RWPE2 (cell line): ENCODE measurements around the gene GNAO1.

Source experiments
- ATAC-seq: fragments of 200-7000 bp; cut with Tn5 transposase; 3 replicates; pipeline ENCODE4 v1.9.1; 2021; ENCODE audit warnings: low read depth
- DNase-seq: peaks from one replicate; pipeline ENCODE4 v3.0.0-alpha.2; 2020; ENCODE audit warnings: low spot score
- H3K27ac ChIP-seq: fragments of 450-650 bp; 2 replicates; pipeline ENCODE4 v1.5.1; 2017; ENCODE audit warnings: mild to moderate bottlenecking; ENCODE audit not compliant: poor library complexity, severe bottlenecking
- H3K27me3 ChIP-seq: fragments of 250-450 bp; sonication (Bioruptor Pico); 2 replicates; pipeline ENCODE4 v1.5.1; 2021; ENCODE audit warnings: mild to moderate bottlenecking, moderate library complexity; ENCODE audit not compliant: insufficient read depth, poor library complexity, severe bottlenecking
- H3K36me3 ChIP-seq: fragments of 250-450 bp; sonication (Bioruptor Pico); 2 replicates; pipeline ENCODE4 v1.5.1; 2020; ENCODE audit warnings: low read depth, mild to moderate bottlenecking, moderate library complexity
- H3K4me1 ChIP-seq: fragments of 250-450 bp; sonication (Bioruptor Pico); 2 replicates; pipeline ENCODE4 v1.5.1; 2021; ENCODE audit warnings: mild to moderate bottlenecking, moderate library complexity; ENCODE audit not compliant: insufficient read depth, poor library complexity, severe bottlenecking
- H3K4me3 ChIP-seq: fragments of 250-450 bp; sonication (Bioruptor Pico); 2 replicates; pipeline ENCODE4 v1.5.1; 2021; ENCODE audit warnings: mild to moderate bottlenecking, moderate library complexity; ENCODE audit not compliant: severe bottlenecking
- H3K9me3 ChIP-seq: fragments of 250-450 bp; sonication (Bioruptor Pico); 2 replicates; pipeline ENCODE4 v1.5.1; 2021; ENCODE audit warnings: mild to moderate bottlenecking, moderate library complexity; ENCODE audit not compliant: severe bottlenecking
- TF ChIP-seq, protein P1 (sequence below): fragments of 450-650 bp; IDR thresholded peaks from one replicate; pipeline ENCODE4 v1.5.1; 2017; ENCODE audit warnings: mild to moderate bottlenecking, moderate library complexity; ENCODE audit not compliant: poor library complexity, severe bottlenecking

Gene GNAO1

DNA sequence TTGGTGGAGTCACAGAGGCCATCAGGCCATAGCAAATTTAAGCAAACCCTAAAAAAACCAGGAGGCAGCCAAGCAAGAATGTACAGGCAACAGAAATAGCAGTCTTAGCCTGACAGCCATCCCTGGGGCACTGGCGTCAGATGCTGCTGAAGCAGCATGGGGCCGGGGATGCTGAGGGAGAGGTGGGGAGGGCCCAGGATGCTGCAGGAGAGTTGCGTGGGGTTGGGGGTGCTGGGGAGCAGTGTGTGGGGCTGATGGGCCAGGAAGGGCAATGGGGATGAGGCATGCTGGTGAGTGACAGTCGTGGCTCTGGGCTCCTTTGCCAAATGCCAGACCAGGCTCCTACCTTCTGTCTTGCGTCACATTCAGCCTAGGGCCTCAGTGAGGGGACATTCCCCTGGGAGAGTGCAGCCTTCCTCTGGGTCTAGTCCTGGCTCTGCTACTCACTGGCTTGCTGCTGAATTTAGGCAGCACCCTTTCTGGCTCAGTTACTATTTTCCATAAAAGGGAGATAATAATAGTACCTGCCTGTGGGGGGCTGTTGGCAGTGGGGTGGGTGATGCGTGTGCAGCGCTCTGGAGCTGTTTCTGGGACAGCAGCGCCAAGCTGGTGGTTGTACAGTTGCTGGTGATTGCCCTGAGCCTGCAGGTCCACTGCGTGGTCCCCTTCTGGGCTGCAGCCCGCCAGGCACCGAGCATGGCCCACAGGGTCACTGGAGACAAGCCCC, 146.0 kb downstream of the GNAO1 start:
- ATAC-seq, result no peak
- TF ChIP-seq, protein P1, sequence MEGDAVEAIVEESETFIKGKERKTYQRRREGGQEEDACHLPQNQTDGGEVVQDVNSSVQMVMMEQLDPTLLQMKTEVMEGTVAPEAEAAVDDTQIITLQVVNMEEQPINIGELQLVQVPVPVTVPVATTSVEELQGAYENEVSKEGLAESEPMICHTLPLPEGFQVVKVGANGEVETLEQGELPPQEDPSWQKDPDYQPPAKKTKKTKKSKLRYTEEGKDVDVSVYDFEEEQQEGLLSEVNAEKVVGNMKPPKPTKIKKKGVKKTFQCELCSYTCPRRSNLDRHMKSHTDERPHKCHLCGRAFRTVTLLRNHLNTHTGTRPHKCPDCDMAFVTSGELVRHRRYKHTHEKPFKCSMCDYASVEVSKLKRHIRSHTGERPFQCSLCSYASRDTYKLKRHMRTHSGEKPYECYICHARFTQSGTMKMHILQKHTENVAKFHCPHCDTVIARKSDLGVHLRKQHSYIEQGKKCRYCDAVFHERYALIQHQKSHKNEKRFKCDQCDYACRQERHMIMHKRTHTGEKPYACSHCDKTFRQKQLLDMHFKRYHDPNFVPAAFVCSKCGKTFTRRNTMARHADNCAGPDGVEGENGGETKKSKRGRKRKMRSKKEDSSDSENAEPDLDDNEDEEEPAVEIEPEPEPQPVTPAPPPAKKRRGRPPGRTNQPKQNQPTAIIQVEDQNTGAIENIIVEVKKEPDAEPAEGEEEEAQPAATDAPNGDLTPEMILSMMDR, result no peak
- Histone ChIP-seq H3K27me3 (no peaks in the 10 kb centered on the region), H3K9me3 (no peaks in the 10 kb centered on the region), H3K36me3 (no peaks in the 10 kb centered on the region), H3K4me1 (peaks cover 12% of the 10 kb centered on the region), H3K27ac (no peak overlapping the region), H3K4me3 (no peak overlapping the region)
- DNase-seq, result no peak

DNA sequence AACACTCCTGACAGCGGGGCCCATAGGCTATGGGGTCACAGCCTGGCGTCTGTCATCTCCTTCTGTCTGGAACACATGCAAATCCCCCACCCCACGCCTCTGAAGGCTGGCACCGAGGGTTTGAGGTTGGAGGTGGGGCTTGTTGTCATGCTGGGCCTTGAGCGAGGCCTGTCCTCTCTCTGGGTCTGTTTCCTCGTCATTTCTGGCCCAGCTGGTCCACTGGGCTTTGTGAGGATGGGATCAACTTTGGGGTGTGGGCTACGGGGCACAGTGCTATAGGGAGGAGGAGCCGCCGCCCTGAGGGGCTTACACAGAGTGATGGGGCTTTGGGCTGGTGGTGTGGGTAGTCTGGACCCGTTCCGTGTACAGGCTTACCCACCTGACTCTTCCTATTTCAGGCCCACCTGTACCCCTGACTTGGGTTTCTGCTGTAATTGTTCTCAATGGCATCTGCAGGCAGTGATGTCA, 146.6 kb downstream of the GNAO1 start:
- Histone ChIP-seq H3K4me3 (no peak overlapping the region), H3K27ac (no peak overlapping the region), H3K27me3 (no peaks in the 10 kb centered on the region), H3K4me1 (peaks cover 12% of the 10 kb centered on the region), H3K9me3 (no peaks in the 10 kb centered on the region), H3K36me3 (no peaks in the 10 kb centered on the region)
- TF ChIP-seq, protein P1, result no peak
- no peak for DNase-seq
- ATAC-seq, result no peak

DNA sequence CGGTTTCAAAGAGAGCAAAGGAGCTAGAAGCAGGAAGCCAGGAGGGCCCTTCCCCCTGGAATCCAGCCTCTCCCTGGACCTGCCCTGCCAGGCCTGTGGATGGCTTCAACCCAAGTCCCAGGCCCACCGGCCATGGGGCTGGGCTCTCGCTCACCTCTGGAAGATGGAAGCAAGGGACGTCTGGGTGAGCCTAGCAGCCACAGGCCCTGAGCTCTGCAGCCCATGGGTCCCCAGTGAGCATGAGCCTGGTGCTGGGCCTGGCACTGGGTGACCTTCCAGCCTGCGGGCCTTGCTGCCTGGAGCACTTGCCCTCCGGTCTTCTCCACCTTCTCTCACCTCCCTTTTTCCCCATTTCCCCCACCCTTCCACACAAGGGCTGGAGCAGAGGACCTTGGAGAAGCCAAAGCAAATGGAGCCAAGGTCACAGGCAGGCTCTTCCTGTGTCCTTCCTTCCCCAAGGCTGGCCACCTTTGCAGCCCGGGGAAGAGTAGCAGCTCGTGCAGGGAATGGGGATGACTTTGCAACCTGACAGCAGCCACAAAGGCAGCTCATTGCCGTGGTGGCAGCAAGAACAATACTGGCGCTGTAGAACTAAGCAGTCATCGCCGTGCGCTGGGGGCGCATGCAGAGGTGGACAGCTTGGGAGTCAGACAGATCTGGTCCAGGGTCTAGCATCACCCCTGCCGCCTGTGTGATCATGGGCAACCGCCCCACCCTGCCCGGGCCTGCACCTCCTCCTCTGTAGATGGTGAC, 147.5 kb downstream of the GNAO1 start:
- ATAC-seq (no peak), DNase-seq (no peak)
- Histone ChIP-seq H3K36me3 (no peaks in the 10 kb centered on the region), H3K4me1 (peaks cover 12% of the 10 kb centered on the region), H3K27me3 (no peaks in the 10 kb centered on the region), H3K4me3 (no peak overlapping the region), H3K9me3 (no peaks in the 10 kb centered on the region), H3K27ac (no peak overlapping the region)
- TF ChIP-seq, protein P1, result no peak

DNA sequence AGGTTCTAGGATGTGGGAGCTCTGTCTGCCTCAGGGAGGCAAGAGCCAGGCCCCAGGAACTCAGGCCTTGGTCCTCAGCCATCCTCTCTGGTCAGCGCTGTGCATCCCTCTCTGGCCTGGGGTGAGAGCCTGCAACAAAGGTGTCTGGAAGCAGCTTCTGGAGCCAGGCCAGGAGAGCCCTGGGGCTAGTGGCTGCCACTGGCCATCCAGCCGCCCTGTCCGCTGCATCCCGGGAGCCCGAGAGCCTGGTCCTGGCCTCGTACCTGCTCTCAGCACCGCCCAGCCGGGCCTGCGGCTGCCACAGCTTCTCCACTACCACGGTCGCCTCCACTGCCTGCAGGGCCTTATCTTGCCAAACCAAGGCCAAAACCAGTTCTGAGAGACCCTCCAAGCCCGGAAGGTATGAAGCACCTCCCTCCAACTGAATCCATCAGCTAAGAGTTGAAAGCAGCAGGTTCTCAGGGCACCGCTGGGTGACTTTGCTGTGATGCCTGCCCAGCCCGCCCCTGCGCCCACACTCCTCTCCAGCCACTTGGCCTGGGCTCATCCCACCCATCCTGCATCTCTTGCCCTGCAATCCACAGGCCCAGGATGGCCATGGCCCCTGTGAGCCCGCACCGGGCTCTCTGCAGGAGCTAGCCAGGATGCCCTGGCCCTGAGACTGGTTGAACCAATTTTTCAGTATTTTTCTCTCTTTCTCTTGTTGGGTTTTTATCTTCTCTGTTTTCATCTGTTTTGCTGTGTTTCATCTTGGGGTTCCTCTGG, 148.3 kb downstream of the GNAO1 start:
- no peaks in the 10 kb centered on the region for H3K27me3 ChIP-seq
- H3K4me3 ChIP-seq, result no peak overlapping the region
- TF ChIP-seq, protein P1, result no peak
- no peak overlapping the region for H3K27ac ChIP-seq
- H3K9me3 ChIP-seq, result no peaks in the 10 kb centered on the region
- ATAC-seq, result no peak
- no peaks in the 10 kb centered on the region for H3K36me3 ChIP-seq
- DNase-seq, result no peak
- H3K4me1 ChIP-seq, result peaks cover 20% of the 10 kb centered on the region
